Measurements from ENCODE around the gene AMMECR1. TPM values are rescaled to one million over a fixed set of nuclear protein-coding genes. Genes with fewer than 3 reads are reported as not detected.

AMMECR1 gene
- polyA plus RNA-seq, 3 donors from 2014 or later, result 6.2 to 8.1 (median 7.6) TPM

Other genes starting within 250 kb of the AMMECR1 start
- gene RTL9, start 40.8 kb upstream of the AMMECR1 start, polyA plus RNA-seq, result not detected

All from immature natural killer cell (primary cell).